ENCODE measurements around the gene PUM1. TPM values are rescaled to one million over a fixed set of nuclear protein-coding genes. Genes with fewer than 3 reads are reported as not detected.

The PUM1 gene
- polyA plus RNA-seq, 3 donors, result 14.3 to 31.0 (median 20.8) TPM

DNA sequence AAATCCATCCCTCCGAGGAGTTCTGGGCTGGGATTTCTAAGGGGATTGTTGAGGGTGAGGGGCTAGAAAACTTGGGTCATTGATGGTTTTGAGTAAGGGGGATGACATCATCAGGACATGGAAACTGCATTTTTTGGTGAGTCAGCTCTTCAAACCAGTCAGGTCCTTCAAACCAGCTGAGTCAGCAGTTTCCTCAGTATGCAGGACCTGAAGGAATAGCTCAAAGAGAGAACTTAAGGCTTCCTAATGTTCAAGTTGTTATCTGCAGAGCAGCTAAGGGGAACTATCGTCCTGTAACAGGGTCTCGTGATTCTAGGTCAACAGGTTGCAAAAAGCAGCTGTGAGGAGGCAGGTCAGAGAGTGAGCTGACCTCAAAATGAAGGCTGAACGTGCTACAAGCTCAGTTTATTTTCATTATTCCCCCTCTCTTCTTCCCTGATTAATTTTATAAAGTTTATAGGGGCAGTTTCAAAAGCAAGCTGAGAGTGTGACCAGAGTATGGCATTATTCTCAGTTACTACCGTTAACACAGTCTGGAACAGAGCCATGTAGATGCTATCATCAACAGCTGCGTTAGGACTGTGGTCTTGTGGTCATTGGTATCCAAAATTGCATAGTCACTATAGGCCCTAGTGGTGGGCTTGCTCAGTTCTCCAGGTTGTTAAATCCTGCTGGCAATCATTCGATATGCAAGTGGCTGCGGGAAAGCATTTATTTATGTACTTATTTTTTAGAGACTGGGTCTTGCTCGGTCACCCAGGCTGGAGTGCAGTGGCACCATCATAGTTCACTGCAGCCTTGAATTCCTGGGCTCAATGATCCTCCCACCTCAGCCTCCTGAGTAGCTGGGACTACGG lies 146.3 kb downstream of the PUM1 start:
- WGBS, 3 donors, result 50 to 66% (median 60%) methylated on average over 10 of the region's 10 CpGs
- no peak overlapping the region for H3K27ac ChIP-seq (ENCODE audit: low read depth, low read length)

DNA sequence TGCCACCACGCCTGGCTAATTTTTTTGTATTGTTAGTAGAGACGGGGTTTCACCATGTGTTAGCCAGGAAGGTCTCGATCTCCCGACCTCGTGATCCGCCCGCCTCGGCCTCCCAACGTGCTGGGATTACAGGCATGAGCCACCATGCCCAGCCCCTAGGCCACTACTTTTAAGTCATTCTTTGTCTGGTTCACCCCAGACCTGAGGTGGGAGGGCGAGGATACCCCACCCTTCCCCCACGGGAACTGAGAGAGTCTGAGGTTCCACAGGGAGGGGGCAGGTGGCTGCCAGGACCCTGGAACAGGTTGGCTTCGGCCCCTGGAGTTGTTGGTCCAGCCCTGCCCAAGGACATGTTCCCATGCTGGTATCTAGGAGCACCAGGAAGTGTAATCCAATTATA lies 149.2 kb downstream of the PUM1 start:
- H3K27ac ChIP-seq (ENCODE audit: low read depth, low read length), result no peak overlapping the region
- 87 to 91% (median 88%) methylated on average over 12 of the region's 12 CpGs for WGBS, 3 donors

DNA sequence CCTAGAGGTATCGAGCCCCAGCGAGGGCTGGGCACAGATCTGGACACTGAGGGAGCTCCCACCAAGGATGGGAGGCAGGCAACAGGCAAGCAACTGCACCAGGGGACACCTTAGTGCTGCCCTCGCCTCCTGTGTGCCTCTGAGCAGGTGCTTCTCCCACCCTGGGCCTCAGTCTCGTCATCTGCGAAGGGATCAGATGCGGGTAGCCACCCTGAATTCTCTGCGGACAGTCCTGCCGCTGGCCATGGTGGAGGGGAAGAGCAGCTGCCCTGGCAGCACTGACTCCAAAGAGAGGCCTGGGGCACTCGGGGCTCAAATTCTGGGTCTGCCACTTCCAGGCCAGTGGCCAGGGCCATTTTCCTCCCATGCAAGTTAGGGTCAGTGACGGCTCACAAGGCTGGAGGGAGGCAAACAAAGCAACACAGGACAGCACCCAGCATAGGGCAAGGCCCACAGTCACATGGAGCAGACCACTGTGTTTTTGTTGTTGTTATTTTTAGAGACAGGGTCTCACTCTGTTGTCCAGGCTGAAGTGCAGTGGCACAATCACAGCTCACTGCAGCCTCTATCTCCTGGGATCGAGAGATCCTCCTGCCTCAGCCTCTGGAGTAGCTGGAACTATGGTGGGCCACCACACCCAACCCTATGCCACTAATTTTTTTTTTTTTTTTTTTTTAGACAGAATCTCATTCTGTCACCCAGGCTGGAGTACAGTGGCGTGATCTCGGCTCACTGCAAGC lies 149.9 kb downstream of the PUM1 start:
- WGBS, 3 donors, result 86 to 93% (median 90%) methylated on average over 13 of the region's 13 CpGs
- no peak overlapping the region for H3K27ac ChIP-seq (ENCODE audit: low read depth, low read length)

- H3K27ac ChIP-seq (ENCODE audit: low read depth, low read length), result no peak overlapping the region
- 72 to 88% (median 79%) methylated on average over 4 of the region's 4 CpGs for WGBS, 3 donors
Observed at GRCh38 chr1:30914931-30915330, 150.6 kb downstream of the PUM1 start.

DNA sequence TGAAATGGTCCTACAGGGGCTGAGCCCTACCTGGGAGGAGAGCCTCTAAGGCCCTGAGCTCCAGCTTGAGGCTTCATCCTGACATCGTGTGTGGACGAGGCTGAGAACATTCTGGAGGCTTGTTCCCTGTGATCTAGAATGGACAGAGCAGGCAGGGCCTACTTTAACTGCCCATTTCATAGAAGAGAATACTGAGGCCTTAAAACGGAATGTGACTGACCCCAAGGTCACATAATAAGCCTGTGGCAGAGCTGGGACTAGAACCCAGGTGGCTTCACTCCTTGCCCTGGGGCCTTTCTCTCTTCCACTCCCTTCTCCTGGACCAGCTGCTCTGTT lies 151.0 kb downstream of the PUM1 start:
- no peak overlapping the region for H3K27ac ChIP-seq (ENCODE audit: low read depth, low read length)
- 81 to 92% (median 84%) methylated on average over 3 of the region's 3 CpGs for WGBS, 3 donors

DNA sequence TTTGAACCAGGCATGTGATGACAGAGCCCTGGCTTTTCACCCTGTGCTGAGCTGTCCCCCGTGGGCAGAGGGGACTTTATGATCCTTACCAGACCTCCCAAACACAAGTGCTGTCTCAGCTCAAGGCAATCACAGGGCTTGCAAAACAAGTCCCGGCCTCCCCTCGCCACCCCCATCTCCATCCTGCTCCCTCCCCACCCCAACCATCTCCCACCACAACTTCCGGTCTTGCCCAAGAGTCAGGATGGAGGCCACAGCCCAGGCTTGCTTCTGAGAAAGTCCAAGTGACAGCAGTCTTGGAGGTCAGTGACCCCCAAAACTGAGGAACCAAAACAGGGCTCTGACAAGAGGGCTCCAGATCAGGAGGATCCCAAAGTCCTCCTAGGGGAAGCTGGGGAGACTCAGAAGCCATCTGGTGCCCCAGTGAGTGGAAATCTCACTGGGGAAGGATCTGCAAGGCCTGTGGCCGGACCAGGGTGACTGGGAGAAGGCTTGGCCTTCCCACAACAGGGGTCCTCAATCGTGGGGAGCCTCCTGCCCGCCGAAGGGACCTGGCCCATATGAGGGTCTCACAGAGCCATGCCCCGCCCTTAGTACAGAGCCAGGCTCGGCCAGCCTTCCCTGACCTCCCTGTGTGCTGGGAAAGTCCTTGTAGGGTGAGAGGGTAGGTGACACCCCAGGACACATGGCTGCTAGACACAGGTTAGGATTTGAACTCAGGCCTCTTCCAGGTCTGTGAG lies 152.4 kb downstream of the PUM1 start:
- 66 to 81% (median 68%) methylated on average over 10 of the region's 10 CpGs for WGBS, 3 donors
- H3K27ac ChIP-seq (ENCODE audit: low read depth, low read length), result no peak overlapping the region

DNA sequence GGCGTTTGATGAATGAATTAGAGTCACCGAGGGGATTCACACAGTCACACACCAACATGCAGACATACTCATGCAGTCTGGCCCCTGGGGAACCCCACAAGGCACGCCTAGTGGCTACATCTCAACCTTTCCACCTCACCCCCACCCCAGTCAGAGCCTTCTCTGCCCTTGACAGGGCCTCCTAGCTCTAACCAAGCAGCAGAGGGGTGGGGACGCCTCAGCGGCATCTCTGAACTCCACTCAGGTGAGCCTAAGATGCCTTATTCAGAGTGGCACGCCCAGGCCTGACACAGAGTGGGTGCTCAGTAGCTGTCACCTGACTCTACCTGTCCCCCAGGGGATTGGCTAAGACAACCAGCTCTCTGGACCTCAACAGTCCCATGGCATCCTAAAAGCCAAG lies 153.3 kb downstream of the PUM1 start:
- 74 to 89% (median 83%) methylated on average over 6 of the region's 6 CpGs for WGBS, 3 donors

DNA sequence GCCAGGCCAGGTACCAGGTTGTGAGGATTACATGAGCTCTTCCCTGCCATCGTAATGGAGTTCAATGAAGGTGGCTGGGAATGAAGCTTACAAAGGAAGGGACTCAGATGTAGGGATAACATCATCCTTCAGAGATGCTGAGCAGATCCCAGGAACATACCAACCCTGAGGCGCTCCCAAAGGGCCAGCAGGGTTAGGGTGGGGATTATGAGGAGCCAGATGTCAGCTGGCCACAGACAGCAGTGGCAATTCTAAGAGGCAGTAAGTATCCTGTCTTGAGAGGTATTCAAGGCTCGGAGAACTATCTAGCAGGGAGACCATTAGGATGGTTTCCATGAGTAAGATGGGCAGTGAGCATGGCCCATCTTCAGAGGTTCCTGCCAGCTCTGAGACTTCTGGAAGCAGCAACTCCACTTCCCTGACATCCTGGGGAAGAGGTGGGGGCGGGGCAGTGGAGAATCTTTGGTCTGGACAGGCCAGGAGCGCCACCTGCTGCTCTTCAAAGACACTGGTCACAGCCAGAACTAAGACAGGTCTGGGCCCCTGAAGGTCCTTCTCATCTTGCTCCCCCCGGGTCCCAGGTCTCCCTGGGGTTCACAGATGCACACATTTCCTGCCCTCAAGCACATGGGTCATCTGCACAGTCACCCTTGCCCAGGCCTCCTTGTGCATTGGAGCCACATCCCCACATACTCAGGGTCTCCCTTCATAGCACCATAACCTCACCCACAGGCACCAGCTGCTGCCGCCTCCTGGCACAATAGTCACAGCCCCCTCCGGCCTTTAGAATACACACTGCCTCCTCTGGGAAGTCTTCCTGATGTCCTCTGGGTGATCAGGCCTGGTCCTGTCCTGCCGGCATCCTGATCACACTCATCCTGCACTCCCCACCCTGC lies 154.2 kb downstream of the PUM1 start:
- no peak overlapping the region for H3K27ac ChIP-seq (ENCODE audit: low read depth, low read length)
- 40 to 44% (median 41%) methylated on average over 8 to 9 of the region's 9 CpGs for WGBS, 3 donors

More for the DNA sequence above, 153.3 kb downstream of the PUM1 start:
- no peak overlapping the region for H3K27ac ChIP-seq (ENCODE audit: low read depth, low read length)

- H3K27ac ChIP-seq (ENCODE audit: low read depth, low read length), result no peak overlapping the region
- 60 to 74% (median 66%) methylated on average over 14 of the region's 14 CpGs for WGBS, 3 donors
Observed at GRCh38 chr1:30909365-30910068, 156.0 kb downstream of the PUM1 start.

GRCh38 chr1:30908696-30909364 lies 156.7 kb downstream of the PUM1 start, which contains the start of gene SDC3:
TSS of gene SDC3 (minus strand) at chr1:30908758. CDS start at chr1:30908586, 172 bp downstream.
- no peak within 1 kb of the TSS for H3K27ac ChIP-seq (ENCODE audit: low read depth, low read length)
- WGBS, 3 donors, result 3 to 4% (median 4%) methylated on average over 32 to 64 of the region's 68 CpGs

DNA sequence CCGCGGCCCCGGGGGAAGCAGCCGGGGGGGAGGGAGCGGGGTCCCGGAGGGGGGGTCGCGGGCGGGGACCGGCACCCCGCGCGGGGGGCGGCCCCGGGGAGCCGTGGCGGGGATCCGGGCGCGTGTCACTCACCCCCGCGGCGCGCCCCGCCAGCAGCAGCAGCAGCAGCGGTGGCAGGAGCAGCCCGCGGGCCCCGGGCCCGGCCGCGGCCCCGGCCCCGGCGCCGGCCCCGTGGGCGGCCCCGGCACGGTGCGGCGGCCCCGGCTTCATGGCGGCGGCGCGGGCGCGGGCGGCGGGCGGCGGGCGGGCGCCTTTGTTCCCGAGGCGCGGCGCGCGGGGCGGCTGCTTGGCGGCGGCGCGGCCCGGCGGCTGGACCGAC lies 157.2 kb downstream of the PUM1 start:
- 0 to 2% (median 0%) methylated on average over 15 to 66 of the region's 69 CpGs for WGBS, 3 donors
- no peak overlapping the region for H3K27ac ChIP-seq (ENCODE audit: low read depth, low read length)

DNA sequence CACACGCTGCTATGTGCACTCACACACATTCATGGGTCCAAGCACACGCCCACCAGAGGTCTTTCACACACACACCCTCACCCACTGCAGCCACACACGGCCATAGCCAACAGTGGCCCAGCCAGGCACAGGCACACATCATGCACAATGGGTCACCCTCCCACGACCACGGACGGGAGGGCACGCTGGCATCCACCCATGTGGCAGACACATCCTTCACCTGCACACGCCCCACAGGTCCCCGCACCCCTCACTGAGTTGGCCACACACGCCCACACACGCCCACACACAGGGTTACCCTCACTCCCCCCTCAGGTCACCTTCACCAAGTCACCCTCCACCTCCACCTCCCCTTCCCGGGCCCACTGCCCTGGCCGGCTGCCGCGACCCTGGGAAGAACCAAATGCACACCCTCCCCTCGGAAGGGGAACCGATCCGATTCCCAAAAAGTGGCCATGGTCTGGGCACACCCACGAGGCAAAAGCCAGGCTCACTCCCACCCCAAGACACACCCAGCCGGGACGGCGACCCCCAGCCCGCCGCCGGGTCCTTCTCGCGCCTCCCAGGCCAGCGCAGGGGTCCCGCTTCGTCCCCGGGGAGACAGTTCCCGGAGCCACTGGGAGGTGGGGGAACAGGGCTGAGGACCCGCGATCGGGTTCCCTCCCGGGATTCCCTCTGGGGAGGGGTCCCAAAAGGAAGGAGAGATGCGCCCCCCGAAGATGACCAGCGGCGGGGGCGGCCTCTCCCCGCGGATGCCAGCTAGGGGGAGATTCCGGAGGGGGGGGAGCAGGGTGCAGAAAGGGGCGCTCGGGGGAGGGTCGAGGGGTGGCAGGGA lies 157.8 kb downstream of the PUM1 start:
- 10 to 18% (median 11%) methylated on average over 35 to 46 of the region's 47 CpGs for WGBS, 3 donors
- no peak overlapping the region for H3K27ac ChIP-seq (ENCODE audit: low read depth, low read length)

DNA sequence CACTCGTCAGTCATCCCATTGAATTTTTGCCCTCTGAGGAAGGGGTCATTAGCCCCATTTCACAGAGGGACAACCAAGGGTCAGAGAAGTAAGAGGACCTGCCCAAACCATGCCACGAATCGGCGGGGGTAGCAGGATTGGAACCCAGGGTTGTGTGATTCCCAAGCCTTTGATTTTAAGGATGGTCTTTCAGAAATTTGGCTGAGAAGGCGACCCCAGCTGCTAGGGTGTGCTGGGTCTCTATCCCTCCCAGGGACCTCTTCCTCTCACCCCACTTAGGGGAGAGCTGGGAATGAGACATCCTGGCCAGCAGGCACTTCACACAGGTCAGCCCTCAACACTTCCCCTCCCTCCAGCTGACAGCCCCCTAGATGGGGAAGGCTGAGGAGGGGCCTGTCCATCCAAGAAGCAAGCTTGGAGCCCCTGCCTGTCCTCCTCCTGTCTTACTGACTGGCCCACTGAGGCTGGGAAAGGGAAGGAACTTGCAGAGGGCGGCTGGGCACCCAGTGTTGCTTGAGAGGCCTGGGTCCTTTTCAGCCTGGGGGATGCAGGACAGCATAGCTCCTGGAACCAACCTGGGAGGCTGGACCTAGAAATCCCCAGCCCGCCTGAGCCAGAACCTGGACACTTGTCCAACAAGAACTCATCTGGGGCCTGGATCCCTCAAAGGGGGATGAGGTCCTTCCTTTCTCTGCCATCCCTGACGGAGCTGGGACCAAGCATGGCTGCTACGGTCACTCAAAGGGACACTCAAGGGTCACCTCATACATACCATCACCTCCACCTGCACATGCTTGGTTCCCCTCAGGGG lies 158.7 kb downstream of the PUM1 start:
- WGBS, 3 donors, result 90 to 95% (median 90%) methylated on average over 9 of the region's 9 CpGs
- no peak overlapping the region for H3K27ac ChIP-seq (ENCODE audit: low read depth, low read length)

- no peak overlapping the region for H3K27ac ChIP-seq (ENCODE audit: low read depth, low read length)
- WGBS, 3 donors, result 62 to 63% (median 63%) methylated on average over 9 of the region's 9 CpGs
Observed at GRCh38 chr1:30905916-30906620, 159.4 kb downstream of the PUM1 start.

- 82 to 88% (median 83%) methylated on average over 1 of the region's 1 CpG for WGBS, 3 donors
- H3K27ac ChIP-seq (ENCODE audit: low read depth, low read length), result no peak overlapping the region
Observed at GRCh38 chr1:30905403-30905802, 160.1 kb downstream of the PUM1 start.
